Progenitor cell of endocrine pancreas (in vitro differentiated cells): ENCODE measurements around the gene CST3. TPM values are rescaled to one million over a fixed set of nuclear protein-coding genes. Genes with fewer than 3 reads are reported as not detected.

Source experiments
- DNase-seq: peaks from one replicate; pipeline ENCODE4 v3.0.0; 2021; ENCODE audit warnings: low spot score; ENCODE audit not compliant: unreplicated experiment
- H3K27ac Mint-ChIP-seq: 2 replicates; pipeline ENCODE4 v1.8.0; 2021; ENCODE audit warnings: mild to moderate bottlenecking, moderate library complexity, mixed read lengths
- H3K27me3 Mint-ChIP-seq: 2 replicates; pipeline ENCODE4 v1.8.0; 2021; ENCODE audit warnings: mixed read lengths
- H3K36me3 Mint-ChIP-seq: 2 replicates; pipeline ENCODE4 v1.8.0; 2022; ENCODE audit warnings: mixed read lengths; ENCODE audit not compliant: insufficient read depth
- H3K4me1 Mint-ChIP-seq: 2 replicates; pipeline ENCODE4 v1.8.0; 2021; ENCODE audit warnings: low read depth, mixed read lengths
- H3K4me3 Mint-ChIP-seq: 2 replicates; pipeline ENCODE4 v1.8.0; 2021; ENCODE audit warnings: low read depth, mild to moderate bottlenecking, moderate library complexity, mixed read lengths
- H3K9me3 Mint-ChIP-seq: 2 replicates; pipeline ENCODE4 v1.8.0; 2021; ENCODE audit warnings: low read depth, mixed read lengths
- CTCF ChIP-seq: fragments of 200-600 bp; sonication (generic); IDR thresholded peaks from one replicate; pipeline ENCODE4 v1.5.0; 2021; ENCODE audit warnings: antibody characterized with exemption, mild to moderate bottlenecking; ENCODE audit not compliant: unreplicated experiment
- total RNA-seq: library from RNA; stranded (reverse); gene quantifications from 2 replicates; pipeline ENCODE4 v1.2.1, GENCODE V29; 2021

Gene CST3
- total RNA-seq, 1 donor from 2014 or later = 257 TPM

GRCh38 chr20:23586735-23587525 lies 50.8 kb downstream of the CST3 start:
- Mint-ChIP-seq H3K27ac (no peak overlapping the region), H3K4me1 (peaks cover 8% of the 10 kb centered on the region), H3K9me3 (no peaks in the 10 kb centered on the region), H3K4me3 (no peak overlapping the region), H3K27me3 (no peaks in the 10 kb centered on the region), H3K36me3 (no peaks in the 10 kb centered on the region)
- DNase-seq = no peak
- no peak for TF ChIP-seq CTCF

- DNase-seq = no peak
- Mint-ChIP-seq H3K9me3 (peaks cover 2% of the 10 kb centered on the region), H3K27ac (no peak overlapping the region), H3K27me3 (no peaks in the 10 kb centered on the region), H3K4me1 (peaks cover 8% of the 10 kb centered on the region), H3K4me3 (no peak overlapping the region), H3K36me3 (no peaks in the 10 kb centered on the region)
- no peak for TF ChIP-seq CTCF
Observed at GRCh38 chr20:23585808-23586734, 51.7 kb downstream of the CST3 start.

- Mint-ChIP-seq H3K27ac (no peak overlapping the region), H3K9me3 (peaks cover 3% of the 10 kb centered on the region), H3K4me1 (peaks cover 8% of the 10 kb centered on the region), H3K36me3 (no peaks in the 10 kb centered on the region), H3K27me3 (no peaks in the 10 kb centered on the region), H3K4me3 (no peak overlapping the region)
- TF ChIP-seq CTCF = no peak
- DNase-seq = no peak
Observed at GRCh38 chr20:23585449-23585807, 52.3 kb downstream of the CST3 start.

GRCh38 chr20:23584434-23585199 lies 53.1 kb downstream of the CST3 start:
- H3K9me3 Mint-ChIP-seq = peaks cover 3% of the 10 kb centered on the region
- DNase-seq = no peak
- H3K36me3 Mint-ChIP-seq = no peaks in the 10 kb centered on the region
- peaks cover 8% of the 10 kb centered on the region for H3K4me1 Mint-ChIP-seq
- TF ChIP-seq CTCF = no peak
- H3K27ac Mint-ChIP-seq = no peak overlapping the region
- H3K4me3 Mint-ChIP-seq = no peak overlapping the region
- H3K27me3 Mint-ChIP-seq = no peaks in the 10 kb centered on the region

Other genes with a start within 250 kb of the CST3 start
- gene NAPB, start 216.5 kb downstream of the CST3 start, total RNA-seq = 20.1 and 22.2 TPM in 2 replicates
- gene CSTL1, start 198.3 kb downstream of the CST3 start, total RNA-seq = not detected in 2 replicates
- gene CST11, start 185.1 kb downstream of the CST3 start, total RNA-seq = not detected in 2 replicates
- not detected in 2 replicates for gene CST8, start 146.8 kb downstream of the CST3 start, total RNA-seq
- not detected in 2 replicates for gene CST9L, start 69.5 kb downstream of the CST3 start, total RNA-seq
- gene CST9, start 32.0 kb downstream of the CST3 start, total RNA-seq = not detected in 2 replicates
- not detected in 2 replicates for gene CST4, start 51.1 kb upstream of the CST3 start, total RNA-seq
- 1.5 and 1.6 TPM in 2 replicates for gene CST1, start 113.0 kb upstream of the CST3 start, total RNA-seq
- gene CST2, start 188.8 kb upstream of the CST3 start, total RNA-seq = not detected in 2 replicates
- not detected in 2 replicates for gene CST5, start 241.8 kb upstream of the CST3 start, total RNA-seq